WERI-Rb-1 (cell line): ENCODE measurements around the gene PABPN1.

Experiments
- DNase-seq: peaks from one replicate; pipeline ENCODE4 v3.0.0-alpha.2; 2020
- H3K27ac ChIP-seq: fragments of 250-450 bp; sonication (Bioruptor Pico); 2 replicates; pipeline ENCODE4 v1.5.1; 2020; ENCODE audit warnings: mild to moderate bottlenecking, moderate library complexity
- H3K27me3 ChIP-seq: fragments of 250-450 bp; sonication (Bioruptor Pico); 2 replicates; pipeline ENCODE4 v1.5.1; 2021; ENCODE audit warnings: mild to moderate bottlenecking, low read depth, moderate library complexity; ENCODE audit not compliant: insufficient read depth, severe bottlenecking
- H3K36me3 ChIP-seq: fragments of 250-450 bp; sonication (Bioruptor Pico); 2 replicates; pipeline ENCODE4 v1.5.1; 2020; ENCODE audit warnings: mild to moderate bottlenecking, moderate library complexity
- H3K4me3 ChIP-seq: 2 replicates; pipeline ENCODE4 v1.5.1; 2011; ENCODE audit warnings: low read depth, mild to moderate bottlenecking, control low read depth, low read length
- H3K9me3 ChIP-seq: fragments of 250-450 bp; sonication (Bioruptor Pico); 2 replicates; pipeline ENCODE4 v1.5.1; 2021; ENCODE audit warnings: mild to moderate bottlenecking, moderate library complexity; ENCODE audit not compliant: severe bottlenecking
- CTCF ChIP-seq: IDR thresholded peaks from 2 replicates; pipeline ENCODE4 v1.5.1; 2011; ENCODE audit warnings: low read depth, mild to moderate bottlenecking, control low read depth, inconsistent platforms, low read length

The PABPN1 gene

GRCh38 chr14:23307687-23308644, 13.3 kb upstream of the PABPN1 start:
- Histone ChIP-seq H3K27ac (peak overlapping the region; percentile 86), H3K36me3 (peaks cover 41% of the 10 kb centered on the region), H3K27me3 (no peaks in the 10 kb centered on the region), H3K9me3 (no peaks in the 10 kb centered on the region), H3K4me3 (peak overlapping the region; percentile 84)
- no peak for DNase-seq
- TF ChIP-seq CTCF, result no peak

- no peak for DNase-seq
- Histone ChIP-seq H3K4me3 (no peak overlapping the region), H3K27me3 (no peaks in the 10 kb centered on the region), H3K27ac (no peak overlapping the region), H3K36me3 (peaks cover 41% of the 10 kb centered on the region), H3K9me3 (no peaks in the 10 kb centered on the region)
- no peak for TF ChIP-seq CTCF
Observed at GRCh38 chr14:23308721-23309445, 12.4 kb upstream of the PABPN1 start.

GRCh38 chr14:23310546-23310945, 10.7 kb upstream of the PABPN1 start:
- H3K4me3 ChIP-seq, result no peak overlapping the region
- H3K36me3 ChIP-seq, result peaks cover 44% of the 10 kb centered on the region

GRCh38 chr14:23316300-23316699, 5.0 kb upstream of the PABPN1 start:
- DNase-seq, result no peak
- no peaks in the 10 kb centered on the region for H3K9me3 ChIP-seq
- no peak overlapping the region for H3K27ac ChIP-seq
- no peaks in the 10 kb centered on the region for H3K27me3 ChIP-seq
- H3K36me3 ChIP-seq, result peaks cover 15% of the 10 kb centered on the region
- no peak overlapping the region for H3K4me3 ChIP-seq
- TF ChIP-seq CTCF, result no peak

More at GRCh38 chr14:23310546-23310945, 10.7 kb upstream of the PABPN1 start:
- Histone ChIP-seq H3K9me3 (no peaks in the 10 kb centered on the region), H3K27me3 (no peaks in the 10 kb centered on the region), H3K27ac (no peak overlapping the region)
- TF ChIP-seq CTCF, result no peak
- DNase-seq, result no peak

GRCh38 chr14:23319746-23320583, 1.3 kb upstream of the PABPN1 start:
- no peaks in the 10 kb centered on the region for H3K9me3 ChIP-seq
- no peak for TF ChIP-seq CTCF
- H3K4me3 ChIP-seq, result peak overlapping the region; percentile 52
- no peak for DNase-seq
- no peaks in the 10 kb centered on the region for H3K27me3 ChIP-seq
- H3K27ac ChIP-seq, result peak overlapping the region; percentile 78
- H3K36me3 ChIP-seq, result peaks cover 39% of the 10 kb centered on the region
